CMK (cell line): ENCODE data around the gene PRRT2.
"Not testable (repeated sequence)": the region's sequence is repeated elsewhere in the genome, so short reads cannot be mapped to it uniquely, and the experiment has no call there.

ENCODE experiments used
- DNase-seq: peaks from one replicate; pipeline ENCODE4 v3.0.0-alpha.2; 2010; ENCODE audit warnings: low read depth

Gene PRRT2

DNA sequence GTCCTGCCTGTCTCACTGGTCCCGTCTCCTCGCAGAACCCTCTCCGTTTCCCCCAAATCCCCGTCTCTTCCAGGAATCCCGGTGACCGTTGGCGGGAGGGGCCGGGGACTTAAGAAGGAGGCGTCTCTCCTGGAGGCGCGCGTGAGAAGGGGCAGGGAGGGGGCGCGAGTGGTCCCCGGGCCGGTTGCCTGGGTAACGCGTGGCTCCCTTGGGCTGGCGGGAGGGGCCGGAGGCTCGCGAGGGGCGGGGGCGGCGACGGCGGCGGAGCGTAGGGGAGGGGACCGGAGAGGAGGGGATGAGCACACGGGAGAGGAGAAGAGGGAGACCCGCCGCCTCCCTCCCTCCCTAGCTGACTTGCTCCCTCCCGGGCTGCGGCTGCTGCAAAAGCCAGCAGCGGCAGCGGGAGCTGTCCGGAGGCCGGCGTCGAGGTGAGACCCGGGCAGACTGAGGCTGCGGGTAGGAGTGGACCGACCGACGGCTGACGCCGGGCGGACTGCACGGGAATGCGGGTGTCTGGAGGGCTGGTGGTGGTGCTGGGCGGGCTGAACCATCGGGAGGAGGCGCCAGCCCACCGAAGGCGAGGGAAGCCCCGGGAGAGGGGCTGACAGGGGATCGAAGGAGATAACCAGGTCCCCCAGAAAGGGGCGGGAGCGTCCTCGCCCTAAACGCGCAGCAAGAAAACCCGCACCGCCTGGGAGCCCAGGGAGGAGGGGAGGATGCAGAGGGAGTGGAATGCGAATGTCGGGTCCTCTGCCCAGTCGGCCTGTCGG, at the start of gene PRRT2:
Gene PRRT2 (plus strand): TSS at position 298 of the 770 bp plus-strand sequence. CDS start 862 bp downstream, outside the sequence.
- no peak for DNase-seq

- no peak for DNase-seq
Observed at GRCh38 chr16:29763326-29763725, 48.7 kb upstream of the PRRT2 start.

DNA sequence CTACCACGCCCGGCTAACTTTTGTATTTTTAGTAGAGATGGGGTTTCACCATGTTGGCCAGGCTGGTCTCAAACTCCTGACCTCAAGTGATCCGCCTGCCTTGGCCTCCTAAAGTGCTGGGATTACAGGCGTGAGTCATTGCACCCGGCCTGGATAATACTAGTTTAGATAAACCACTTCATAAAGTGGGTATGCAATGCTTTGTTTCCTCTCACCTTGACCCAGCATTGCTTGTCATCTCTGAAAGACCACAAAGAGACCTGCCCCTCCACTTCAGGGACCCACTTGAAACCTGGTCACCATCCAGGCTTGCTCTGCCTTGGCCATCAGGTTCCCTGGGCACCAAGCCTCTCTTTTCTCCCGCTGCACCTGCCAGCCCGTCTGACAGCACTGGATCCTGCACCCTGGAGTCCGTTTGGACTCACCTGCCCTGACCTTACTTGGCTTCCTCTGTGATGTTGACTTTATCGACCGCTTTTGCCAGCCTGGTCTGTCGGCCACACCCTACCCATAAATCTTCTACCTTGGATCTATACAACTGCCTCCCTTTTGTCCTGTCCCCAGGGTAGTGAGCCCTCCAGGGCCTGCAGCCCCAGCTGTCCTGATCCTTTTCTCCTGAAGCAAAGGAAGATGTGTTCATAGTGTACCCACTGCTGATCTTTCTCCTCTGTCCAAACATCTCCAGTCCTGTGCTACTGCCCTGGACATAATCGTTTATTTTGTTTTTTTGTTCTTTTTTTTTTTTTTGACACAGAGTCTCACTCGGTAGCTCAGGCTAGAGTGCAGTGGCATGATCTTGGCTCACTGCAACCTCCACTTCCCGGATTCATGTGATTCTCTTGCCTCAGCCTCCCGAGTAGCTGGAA, 46.6 kb upstream of the PRRT2 start:
- DNase-seq = no peak

DNA sequence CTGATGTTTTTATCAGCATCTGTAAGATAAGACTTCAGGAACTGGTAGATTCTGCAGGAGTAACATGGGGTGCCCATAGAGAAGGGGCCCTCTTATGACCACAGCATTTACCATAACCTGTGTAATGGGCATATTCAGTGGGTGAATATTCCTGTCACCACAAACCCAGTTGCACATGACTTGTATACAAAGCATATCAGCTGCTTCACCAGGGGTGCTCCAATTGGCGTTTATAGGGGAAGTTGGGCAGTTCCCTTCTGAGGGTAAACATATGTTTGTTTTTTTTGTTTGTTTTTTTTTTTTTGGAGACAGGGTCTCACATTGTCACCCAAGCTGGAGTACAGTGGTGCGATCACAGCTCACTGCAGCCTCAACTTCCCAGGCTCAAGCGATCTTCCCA, 45.4 kb upstream of the PRRT2 start:
- no peak for DNase-seq

- DNase-seq = no peak
Observed at GRCh38 chr16:29767062-29767461, 44.9 kb upstream of the PRRT2 start.

GRCh38 chr16:29769507-29769906, 42.5 kb upstream of the PRRT2 start:
- DNase-seq = no peak

GRCh38 chr16:29770250-29770929, 41.6 kb upstream of the PRRT2 start:
- DNase-seq = no peak

DNA sequence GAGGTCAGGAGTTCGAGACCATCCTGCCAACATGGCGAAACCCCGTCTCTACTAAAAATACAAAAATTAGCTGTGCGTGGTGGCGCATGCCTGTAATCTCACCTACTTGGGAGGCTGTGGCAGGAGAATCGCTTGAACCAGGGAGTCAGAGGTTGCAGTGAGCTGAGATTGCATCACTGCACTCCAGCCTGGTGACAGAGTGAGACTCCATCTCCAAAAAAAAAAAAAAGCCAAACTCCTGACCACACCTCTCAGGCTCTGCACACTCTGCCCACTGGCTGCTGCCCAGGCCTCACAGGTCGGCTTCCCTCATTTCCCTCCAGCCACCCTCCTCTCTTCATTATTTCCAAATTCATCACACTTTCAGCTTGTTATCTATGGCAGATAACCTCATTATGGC, 39.7 kb upstream of the PRRT2 start:
- DNase-seq = not testable (repeated sequence)

DNA sequence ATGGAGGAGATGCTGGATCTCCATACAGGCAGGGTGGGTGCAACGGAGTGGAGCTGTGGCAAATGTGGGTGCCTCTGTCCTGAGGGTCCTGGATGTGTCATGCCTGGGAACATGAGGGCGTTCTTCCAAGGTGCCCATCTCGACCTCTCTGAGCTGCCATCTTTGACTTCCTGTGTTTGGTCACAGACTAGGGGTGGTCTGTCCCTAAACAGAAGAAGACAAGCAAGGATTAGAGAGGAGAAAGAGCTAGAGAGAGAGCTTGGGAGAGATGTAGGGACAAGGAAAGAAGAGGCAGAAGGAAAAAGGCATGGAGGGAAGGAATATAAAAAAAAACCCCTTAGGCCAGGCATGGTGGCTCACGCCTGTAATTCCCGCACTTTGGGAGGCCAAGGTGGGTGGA, 37.3 kb upstream of the PRRT2 start:
- DNase-seq = no peak

DNA sequence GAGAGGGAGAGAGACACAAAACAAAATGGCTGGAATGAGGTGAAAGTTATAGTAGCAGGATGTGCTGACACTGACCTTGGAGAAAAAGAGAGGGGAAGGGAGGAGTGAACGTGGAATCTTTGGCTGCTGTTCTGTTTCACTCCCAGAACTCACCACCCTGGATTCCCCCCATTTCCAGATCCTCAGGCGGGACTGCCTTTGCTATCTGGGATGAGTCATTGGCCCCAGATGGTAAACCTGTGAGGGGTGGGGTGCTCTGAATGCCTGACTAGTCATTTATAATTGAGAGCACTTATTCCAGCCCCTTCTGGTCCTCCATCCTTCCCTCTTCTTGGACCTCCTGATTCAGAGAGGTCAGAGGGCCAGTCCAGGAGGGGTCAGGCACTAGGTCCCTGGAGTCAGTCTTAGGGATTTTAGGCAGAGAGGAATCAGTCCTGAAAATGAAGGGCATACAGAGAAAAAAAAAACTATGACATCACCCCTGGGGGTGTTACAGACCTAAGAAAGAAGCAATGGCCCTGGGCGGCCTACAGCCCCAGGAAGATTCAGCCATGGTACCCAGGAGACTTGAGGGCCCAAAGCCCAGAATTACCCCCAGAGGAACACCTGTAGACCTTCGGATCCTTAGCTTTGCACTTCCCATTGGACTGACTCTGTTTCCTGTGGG, 36.1 kb upstream of the PRRT2 start:
- no peak for DNase-seq

- DNase-seq = no peak
Observed at GRCh38 chr16:29777576-29778350, 34.2 kb upstream of the PRRT2 start, which contains the start of gene ZG16. TSS of gene ZG16 (plus strand) at chr16:29778256. CDS start at chr16:29779267, 1,011 bp downstream.

GRCh38 chr16:29779474-29779873, 32.5 kb upstream of the PRRT2 start:
- no peak for DNase-seq

GRCh38 chr16:29783094-29783953, 28.7 kb upstream of the PRRT2 start:
- DNase-seq = not testable (repeated sequence)

DNA sequence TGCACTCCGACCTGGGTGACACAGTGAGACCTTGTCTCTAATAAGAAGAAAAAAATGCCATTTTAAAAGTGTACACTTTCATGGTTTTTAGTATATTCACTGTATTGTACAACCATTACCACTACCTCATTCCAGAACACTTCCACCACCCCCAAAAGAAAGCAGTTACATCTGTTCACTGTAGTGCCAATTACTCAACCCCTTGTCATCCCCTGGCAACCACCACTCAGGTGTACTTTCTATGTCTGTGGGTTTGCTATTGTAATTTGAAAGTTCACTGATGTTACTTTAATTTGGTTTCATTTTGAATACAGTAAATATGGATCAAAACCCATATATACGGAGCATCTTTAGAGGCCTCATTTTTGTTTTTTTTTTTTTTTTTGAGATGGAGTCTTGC, 27.8 kb upstream of the PRRT2 start:
- DNase-seq = no peak

DNA sequence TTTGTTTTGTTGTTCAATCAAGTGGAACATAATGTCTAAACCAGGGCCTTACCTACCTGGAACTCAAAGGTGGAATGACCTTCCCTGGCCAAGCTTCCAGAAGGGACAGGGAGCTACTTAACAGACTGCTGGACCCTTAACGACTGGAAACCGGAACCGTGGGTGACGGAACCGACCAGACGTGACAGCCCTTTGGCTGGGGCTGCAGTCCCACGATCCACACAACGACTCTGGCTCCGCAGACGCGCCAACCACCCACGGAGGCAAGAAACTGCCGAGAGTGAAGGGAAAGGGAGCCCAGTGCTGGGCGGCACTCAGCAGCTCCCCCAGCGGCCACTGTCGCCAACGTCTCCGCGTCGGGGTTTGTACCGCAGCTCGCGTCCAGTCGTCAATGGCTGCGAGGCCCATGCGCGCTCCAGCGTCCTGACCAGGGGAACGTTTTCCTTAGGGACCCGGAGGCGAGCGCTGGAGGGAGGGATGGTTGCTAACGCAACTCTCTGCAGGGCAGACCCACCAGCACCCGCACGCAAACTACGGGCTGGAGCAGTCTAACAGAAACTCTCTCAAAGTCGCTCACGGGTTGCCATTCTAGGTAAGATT, 27.0 kb upstream of the PRRT2 start:
- no peak for DNase-seq

DNA sequence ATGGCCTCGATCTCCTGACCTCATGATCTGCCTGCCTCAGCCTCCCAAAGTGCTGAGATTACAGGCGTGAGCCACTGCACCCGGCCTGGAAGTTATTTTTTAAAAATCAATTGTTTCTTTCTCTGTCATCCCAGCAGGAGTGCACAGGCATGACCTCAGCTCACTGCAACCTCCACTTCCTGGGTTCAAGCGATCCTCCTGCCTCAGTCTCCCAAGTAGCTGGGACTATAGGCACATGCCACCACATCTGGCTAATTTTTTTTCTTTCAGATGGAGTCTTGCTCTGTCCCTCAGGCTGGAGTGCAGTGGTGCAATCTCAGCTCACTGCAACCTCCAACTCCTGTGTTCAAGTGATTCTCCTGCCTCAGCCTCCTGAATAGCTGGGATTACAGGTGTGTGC, 24.8 kb upstream of the PRRT2 start:
- DNase-seq = not testable (repeated sequence)

DNA sequence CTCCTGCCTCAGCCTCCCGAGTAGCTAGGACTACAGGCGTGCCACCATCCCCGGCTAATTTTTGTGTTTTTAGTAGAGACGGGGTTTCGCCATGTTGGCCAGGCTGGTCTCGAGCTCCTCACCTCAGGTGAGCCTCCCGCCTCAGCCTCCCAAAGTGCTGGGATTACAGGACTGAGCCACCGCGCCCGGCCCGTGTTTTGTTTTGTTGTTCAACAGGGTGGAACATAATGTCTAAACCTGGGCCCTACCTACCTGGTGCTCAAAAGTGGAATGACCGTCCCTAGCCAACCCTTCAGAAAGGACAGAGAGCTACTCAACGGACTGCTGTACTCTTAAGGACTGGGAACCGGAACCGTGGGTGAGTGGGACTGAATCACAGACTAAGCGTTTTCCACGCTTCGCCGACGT, 22.2 kb upstream of the PRRT2 start:
- no peak for DNase-seq

GRCh38 chr16:29790183-29790948, 21.6 kb upstream of the PRRT2 start, which contains the start of gene KIF22:
TSS of gene KIF22 (plus strand) at chr16:29790751. CDS start at chr16:29790760, 9 bp downstream.
- peak; percentile 97 for DNase-seq
